Naive B cell (primary cell): ENCODE data around the gene STX8. TPM values are rescaled to one million over a fixed set of nuclear protein-coding genes. Genes with fewer than 3 reads are reported as not detected.

Experiments
- ATAC-seq, 2 donors: fragments of 150-1000 bp; cut with Tn5 transposase; 2 replicates each; pipeline ENCODE4 v1.10.0; 2021; ENCODE audit warnings: low read depth in 2 of 2, mild to moderate bottlenecking in 2 of 2, moderate library complexity in 2 of 2
- DNase-seq: peaks from one replicate; pipeline ENCODE4 v3.0.0; 2022
- H3K27ac Mint-ChIP-seq, 6 donors: one replicate each; pipeline ENCODE4 v1.8.0; 2020 to 2022; ENCODE audit warnings: mild to moderate bottlenecking in 6 of 6, mixed read lengths in 6 of 6, moderate library complexity in 5 of 6, inconsistent platforms in 2 of 6
- H3K27me3 Mint-ChIP-seq, 3 donors: one replicate each; pipeline ENCODE4 v1.8.0; 2021 to 2022; ENCODE audit warnings: mixed read lengths in 3 of 3, mild to moderate bottlenecking in 1 of 3
- H3K36me3 Mint-ChIP-seq, 2 donors: one replicate each; pipeline ENCODE4 v1.8.0; 2020 to 2022; ENCODE audit warnings: mixed read lengths in 2 of 2, inconsistent platforms in 1 of 2, mild to moderate bottlenecking in 1 of 2
- H3K4me1 Mint-ChIP-seq, 3 donors: one replicate each; pipeline ENCODE4 v1.8.0; 2020 to 2022; ENCODE audit warnings: mixed read lengths in 3 of 3, inconsistent platforms in 1 of 3, mild to moderate bottlenecking in 1 of 3, moderate library complexity in 1 of 3
- H3K4me3 Mint-ChIP-seq, 8 donors: one replicate each; pipeline ENCODE4 v1.8.0; 2020 to 2022; ENCODE audit warnings: mild to moderate bottlenecking in 8 of 8, mixed read lengths in 8 of 8, moderate library complexity in 8 of 8, inconsistent platforms in 2 of 8
- H3K9me3 Mint-ChIP-seq, 7 donors: one replicate each; pipeline ENCODE4 v1.8.0; 2020 to 2022; ENCODE audit warnings: mixed read lengths in 7 of 7, mild to moderate bottlenecking in 5 of 7, inconsistent platforms in 2 of 7, moderate library complexity in 1 of 7
- polyA plus RNA-seq, 6 donors: library from polyadenylated mRNA; unstranded; fragments of 300-500 nt; fragmentation: Illumina TruSeq; gene quantifications; one replicate each; pipeline ENCODE4 v1.2.3, GENCODE V29; 2021; ENCODE audit warnings: low read depth in 6 of 6

Gene STX8
- polyA plus RNA-seq, 6 donors from 2014 or later = 90.4 to 141 (median 107) TPM

DNA sequence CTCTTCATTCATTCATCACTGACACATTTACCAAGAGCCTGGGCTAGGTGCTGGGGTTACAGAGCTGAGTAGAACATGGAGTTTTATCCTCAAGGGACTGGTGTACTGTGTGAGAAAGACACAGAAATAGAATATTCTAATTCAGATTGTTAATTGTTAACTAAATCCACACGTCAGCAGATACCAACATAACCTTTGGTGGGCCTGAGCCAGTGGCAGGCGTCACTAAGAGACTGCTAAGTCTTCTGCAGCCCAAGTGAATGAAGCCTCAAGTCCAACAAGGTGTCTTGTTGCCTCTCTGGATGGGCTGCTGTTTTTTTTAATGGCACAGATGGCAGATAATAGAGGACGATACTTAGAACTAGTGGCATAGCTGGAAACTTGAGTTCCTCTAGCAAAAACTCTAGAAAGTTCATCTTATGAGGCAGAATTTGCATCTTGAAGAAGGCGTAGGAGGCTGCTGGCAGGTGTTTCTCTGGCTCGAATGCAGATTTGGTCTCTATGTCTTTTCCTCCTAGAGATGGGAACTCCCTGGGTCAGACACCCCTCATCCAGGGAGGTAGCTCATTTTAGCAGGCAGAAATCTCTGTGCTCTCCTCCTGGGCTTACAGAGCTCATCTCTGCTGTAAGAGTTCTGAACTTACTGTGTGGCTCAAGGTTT, 374.8 kb downstream of the STX8 start:
- Mint-ChIP-seq H3K27ac (peak overlapping the region in 1 of 6 donors; percentile 33), H3K4me3 (peak overlapping the region in 4 of 8 donors; percentile 6 to 63 (median 20)), H3K9me3 (peaks cover 0 to 3% (median 0%) of the 10 kb centered on the region in 7 donors), H3K27me3 (no peaks in the 10 kb centered on the region), H3K4me1 (peaks cover 43 to 64% (median 50%) of the 10 kb centered on the region in 3 donors), H3K36me3 (no peaks in the 10 kb centered on the region)
- peak; percentile 5 for DNase-seq
- peak in 1 of 2 donors; percentile 14 for ATAC-seq

Other genes with a start within 250 kb of the STX8 start
- not detected for gene CFAP52, start 822 bp upstream of the STX8 start, polyA plus RNA-seq
- not detected for gene USP43, start 69.7 kb upstream of the STX8 start, polyA plus RNA-seq
- not detected for gene DHRS7C, start 215.8 kb upstream of the STX8 start, polyA plus RNA-seq
- not detected for gene GSG1L2, start 246.3 kb upstream of the STX8 start, polyA plus RNA-seq